CD4-positive, alpha-beta T cell treated with Interleukin-2 at 100 ng/mL for 4 hours (primary cell): ENCODE measurements around the gene KIF26B.

Experiments used
- DNase-seq: peaks from one replicate; pipeline ENCODE4 v3.0.0-alpha.2; 2020; ENCODE audit warnings: low spot score

The KIF26B gene

DNA sequence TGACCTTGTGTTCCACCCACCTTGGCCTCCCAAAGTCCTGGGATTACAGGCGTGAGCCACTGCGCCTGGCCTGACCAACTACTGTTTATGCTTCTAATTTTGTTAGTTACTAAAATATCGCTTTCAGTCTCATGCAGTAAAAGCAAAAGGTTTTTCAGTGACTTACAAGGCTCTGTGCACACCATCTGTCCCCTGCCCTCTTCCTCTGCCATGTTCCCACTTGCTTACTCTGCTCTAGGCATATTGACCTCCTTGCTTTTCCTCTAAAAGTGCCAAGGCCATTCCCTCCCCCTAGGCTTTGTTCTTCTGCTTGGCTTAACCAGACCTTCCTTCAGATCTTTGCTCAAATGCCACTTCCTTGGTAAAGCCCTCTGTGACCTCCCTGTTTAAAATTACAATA, 276.9 kb downstream of the KIF26B start:
- no peak for DNase-seq

DNA sequence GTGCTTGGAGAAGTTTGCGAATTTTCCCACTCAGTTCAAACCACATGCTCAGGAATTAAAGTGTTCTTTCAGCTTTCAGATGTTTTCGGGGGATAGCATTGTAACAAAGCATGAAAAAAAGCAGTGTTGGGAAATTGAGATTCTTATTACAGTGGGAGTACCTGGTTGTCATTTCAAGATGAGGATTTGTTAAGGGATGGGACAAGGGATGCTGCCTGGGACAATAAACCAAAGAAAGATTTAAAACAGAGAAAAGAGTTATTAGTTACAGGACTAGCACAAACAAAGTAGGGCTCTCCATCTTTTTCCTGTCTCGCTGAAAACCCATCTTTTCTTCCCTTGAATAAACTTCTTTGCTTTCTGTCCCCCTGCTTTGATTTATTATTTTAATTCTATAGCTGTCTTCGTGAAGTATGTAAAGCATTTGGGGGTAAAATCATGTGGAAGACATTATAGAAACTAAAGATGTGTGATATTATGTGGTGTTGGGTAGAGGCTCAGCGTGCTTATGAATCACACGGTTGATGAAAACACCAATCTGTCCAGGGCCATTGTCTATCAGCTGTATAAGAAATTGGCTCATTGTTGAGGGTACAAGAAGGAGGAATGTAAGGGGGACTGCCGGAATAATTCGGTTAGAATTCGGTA, 277.6 kb downstream of the KIF26B start:
- no peak for DNase-seq

DNA sequence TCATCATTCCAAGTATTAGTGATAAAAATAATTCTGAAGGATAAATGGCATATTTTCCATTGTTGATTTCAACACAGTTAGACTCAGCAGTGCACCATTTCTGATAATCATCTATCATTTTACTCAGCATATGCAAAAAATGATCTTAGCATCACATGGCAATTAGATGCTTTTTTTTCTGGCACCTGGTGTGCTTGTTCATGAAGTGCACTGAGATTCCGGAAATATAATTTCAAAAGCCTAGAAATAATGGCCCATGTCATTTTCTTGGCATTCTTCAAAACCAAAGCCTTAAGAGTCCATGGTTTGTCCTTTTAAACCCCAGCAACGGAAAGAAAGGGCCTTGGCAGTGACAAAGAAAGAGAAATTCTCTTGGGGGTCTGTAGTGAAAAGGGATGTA, 278.8 kb downstream of the KIF26B start:
- DNase-seq, result no peak

DNA sequence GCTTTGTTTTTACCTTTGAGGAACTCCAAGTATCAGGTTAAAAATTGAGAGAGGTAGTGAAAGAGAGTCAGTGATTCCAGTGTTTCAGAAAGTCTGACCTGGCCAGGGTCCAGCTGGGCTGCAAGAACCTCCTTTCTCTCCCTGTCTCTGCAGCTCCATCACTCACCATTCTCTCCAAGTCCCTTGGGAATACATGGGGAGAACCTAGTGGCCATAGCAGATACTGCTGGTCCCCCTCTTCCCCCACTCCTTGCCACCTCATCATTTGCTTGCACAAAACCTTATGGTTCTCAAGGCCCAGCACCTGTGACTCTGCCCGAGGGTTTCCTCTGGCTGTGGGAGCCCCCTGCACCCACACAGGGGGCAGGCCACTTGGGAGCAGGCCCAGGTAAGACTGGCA, 279.5 kb downstream of the KIF26B start:
- no peak for DNase-seq

DNA sequence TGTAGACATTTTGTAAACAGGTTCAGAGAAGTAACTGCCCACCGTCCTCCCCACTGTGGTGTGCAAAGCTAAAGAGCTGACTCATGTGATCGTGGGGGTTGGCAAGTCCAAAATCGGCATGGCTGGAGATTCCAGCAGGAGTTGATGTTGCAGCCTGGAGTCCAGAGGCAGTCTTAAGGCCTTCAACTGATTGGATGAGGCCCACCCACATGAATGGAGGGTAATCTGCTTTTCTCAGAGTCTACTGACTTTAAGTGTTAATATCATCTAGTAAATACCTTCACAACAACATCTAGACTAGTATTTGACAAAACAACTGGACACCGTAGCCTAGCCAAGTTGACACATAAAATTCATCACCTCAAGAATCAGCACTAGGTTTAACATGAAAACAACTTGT, 281.6 kb downstream of the KIF26B start:
- DNase-seq, result no peak

DNA sequence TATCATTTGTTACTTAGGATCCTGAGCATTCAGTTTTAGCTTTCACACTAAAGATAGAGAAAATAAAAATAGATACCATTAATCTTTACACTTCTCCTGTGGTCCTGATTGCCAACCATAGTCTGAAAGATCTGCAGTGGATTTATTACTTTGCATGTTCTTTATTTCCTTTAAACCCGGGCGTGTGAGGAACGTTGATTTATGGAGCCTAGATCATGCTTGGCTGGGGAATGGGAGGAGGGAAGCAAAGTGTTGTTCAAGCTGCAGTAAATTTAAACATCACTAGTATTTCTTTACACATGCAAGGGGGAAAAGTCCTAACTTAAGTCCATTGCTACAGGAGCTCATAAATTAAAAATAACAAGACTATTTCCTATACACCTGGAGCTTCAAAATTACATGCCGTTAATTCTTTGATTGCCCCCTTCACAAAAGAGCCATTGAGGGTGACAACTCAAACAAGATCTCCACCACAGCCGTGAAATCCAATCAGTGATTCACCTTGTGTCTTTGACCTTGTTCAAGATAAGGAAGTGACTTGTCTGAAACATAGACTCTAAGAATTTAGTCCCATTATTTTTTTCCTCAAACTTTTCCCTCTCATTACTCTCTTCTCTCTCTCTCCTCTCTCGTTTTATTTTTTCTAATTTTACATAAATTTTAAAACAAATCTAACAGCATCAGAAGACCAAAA, 282.7 kb downstream of the KIF26B start:
- DNase-seq, result no peak

DNA sequence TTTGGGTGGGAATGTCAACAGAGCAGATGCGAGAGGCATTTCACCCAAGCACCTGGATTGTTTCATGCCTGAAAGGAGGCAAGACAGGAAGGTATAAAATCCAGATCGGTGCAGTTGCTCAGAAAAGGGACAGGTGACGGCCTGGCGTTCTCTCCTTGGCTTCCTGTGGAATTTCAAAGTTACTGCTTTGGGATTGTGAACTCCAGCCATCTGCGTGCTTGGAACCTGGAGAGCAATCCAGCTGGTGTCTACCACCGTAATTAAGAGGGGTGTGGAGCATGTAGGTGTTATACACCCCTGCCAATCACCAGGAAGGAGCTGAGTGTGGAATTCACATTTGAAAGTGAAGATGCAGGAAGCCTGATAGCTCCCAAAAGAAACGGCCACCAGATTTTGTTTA, 286.1 kb downstream of the KIF26B start:
- DNase-seq, result no peak

DNA sequence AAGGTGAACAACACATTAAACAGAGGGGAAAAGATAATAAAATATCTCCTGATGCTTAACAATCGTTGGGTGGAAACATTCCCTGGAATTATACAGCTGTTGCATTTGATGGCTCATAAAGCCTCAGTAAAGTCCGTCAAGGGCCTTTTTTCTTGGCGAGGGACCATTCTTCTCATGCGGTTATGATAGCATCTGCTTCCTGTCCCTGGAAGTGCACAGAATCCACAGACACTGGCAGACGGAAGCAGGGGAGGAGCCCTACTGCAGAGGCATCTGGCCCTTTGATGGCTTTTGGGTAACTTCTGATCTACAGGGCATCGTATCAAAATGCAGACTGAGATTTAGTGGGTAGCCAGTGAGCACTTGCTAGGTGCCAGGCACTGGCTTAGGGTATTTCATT, 286.9 kb downstream of the KIF26B start:
- no peak for DNase-seq

DNA sequence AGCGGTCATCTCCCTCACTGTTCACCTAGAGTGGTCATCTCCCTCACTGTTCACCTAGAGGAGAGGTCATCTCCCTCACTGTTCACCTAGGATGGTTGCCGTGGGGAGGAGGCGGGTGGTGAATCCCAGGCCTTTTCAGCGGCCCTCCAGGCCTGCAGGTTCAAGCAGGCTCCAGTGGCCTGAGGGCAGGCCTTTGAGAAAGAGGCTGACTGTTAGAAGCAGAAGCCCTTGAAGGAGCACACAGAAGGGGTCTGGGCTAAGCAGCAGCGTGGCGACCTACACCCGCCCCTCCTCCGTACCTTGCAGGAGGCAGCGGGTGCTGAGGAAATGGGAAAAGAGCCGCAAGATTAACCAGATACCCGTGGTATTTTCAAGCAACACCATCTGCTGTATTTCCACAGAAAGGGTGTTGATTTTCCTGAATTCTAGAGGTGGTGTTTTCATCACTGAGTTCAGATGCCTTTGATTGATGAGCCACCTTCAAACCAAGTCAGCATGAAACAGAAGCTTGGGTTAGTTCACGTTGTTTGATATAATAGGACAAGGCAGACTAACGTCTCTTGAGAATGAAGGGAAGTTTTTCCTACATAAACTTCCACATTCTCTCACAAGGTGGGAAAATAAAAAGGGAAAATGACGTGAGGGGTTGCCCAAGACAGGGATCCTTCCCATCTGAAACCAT, 289.5 kb downstream of the KIF26B start:
- DNase-seq, result no peak

DNA sequence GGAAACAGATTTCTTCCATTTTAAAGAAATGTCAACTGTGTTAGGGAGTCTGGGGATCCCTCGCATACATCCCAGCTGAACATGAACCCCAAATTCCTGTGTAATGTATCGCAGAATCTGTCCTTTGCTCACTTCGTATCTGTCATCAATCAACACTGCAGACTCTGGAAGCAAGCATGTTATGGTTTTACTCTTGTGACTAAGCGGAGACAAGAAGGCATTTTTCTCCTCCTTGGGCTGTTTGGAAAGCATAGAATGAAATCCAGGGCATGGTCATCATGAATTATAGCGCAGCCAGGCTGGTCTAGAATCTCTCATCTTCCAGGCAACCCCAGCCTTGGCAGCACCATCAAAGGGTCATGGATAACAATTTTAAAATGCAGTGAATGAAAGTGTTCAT, 290.2 kb downstream of the KIF26B start:
- DNase-seq, result no peak

DNA sequence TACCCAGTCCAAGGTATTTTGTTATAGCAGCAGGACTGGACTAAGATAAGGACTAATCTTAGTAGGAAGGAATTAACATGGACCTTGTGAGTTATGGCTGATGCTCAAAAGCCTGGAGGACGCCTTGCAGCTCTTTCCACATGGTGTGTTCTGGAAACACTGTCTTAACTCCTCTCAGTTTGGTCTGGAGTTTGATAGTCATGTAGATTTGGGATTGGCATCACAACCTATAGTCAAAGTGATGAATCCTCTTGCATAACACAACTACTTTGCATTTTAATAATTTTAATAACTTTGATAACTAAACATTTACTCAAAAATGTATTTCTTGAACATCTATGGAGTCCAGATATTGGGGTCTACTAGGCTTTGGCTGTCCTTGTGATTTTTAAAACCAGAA, 293.7 kb downstream of the KIF26B start:
- no peak for DNase-seq

DNA sequence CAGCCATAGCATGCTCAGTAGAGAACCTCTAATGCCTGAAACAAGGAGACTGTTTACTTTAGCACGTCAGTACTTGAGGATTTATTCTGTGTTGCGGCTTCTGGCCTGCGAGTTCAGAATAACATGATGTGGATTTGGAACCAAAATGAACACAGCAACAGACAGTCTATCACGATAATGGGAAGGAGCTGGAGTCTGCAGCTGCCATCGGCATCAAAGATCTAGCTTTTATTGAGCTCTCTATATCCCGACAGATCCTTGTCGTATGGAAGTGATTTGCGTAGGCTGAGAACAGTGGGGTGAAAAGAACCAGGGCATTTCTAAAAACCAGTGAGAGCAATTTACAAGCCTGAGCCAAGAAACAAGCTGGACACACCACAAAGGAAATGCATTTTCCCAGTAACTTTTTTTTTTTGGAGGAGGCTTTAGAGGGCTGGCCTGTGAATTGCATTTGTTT, 294.2 kb downstream of the KIF26B start:
- no peak for DNase-seq

DNA sequence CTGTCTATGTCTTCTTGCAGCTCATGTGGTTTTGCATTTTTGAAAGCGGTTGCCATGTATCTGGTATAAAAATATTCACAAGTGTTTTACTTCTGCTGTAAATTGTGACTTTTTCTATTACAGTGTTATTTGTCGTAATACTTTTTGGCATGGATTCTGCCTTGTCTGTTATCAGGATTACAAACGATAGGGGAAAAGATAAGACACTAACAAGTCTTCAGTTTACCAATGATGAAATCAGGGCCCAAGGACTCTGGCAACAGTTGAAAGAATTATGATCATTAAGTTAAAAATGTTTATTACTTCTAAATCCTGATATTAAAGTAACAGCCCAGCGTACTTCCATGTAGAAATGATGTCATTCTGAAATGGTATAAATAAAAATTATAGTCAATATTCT, 298.8 kb downstream of the KIF26B start:
- DNase-seq, result no peak

DNA sequence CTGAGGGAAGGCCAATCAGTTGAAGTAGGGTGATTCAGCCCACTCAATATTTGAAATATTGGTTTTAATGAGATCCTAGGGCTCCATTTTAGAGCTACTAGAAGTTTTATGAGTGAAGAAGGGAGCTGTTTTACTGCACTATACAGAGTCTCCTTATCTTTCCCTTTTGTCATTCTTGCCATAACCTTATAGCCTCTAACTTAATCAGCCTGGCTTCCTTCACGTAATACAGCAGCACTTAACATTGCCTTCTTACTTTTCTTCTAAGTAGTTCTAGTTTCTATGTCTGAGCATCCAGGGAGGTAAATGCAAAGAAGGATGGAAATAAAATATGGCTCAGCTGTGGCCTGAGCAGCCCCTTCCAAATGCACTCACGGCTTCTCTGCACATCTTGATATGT, 299.3 kb downstream of the KIF26B start:
- DNase-seq, result no peak

DNA sequence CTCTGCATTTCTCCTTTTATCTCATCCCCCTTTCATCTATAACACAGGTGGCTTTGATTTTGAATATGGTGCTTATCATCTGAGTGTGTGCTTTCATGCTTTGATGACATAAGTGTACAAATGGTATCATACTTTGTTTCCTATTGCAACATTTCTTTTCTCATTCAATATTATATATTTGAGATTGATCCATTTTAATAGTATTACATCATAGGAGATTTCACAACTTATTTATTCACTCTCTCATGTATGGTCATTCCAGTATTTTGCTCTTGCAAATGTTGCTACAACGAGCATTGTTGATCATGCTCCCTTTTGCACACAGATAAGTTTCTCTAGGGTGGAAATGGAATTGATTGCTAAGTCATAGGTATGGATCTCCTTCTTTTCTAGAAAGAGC, 302.8 kb downstream of the KIF26B start:
- DNase-seq, result no peak

DNA sequence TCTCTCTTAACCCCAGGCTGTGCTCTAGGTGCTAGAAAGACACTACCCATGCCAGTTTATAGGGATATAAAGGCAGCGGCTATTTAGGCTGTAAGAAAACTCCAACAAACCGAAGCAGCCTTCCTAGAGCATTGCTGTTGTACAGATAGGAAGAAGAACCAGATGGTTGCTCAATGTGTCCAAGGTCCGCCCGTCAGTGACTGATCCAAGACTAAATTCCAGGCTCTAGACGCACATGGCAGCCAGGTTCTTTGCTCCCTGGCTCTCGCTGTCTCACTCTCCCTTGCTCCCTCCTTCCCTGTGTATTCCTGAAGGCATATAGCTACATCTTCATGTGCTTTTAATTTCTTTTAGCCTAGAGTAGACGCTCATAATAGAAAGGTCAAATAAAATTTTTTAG, 303.4 kb downstream of the KIF26B start:
- no peak for DNase-seq

DNA sequence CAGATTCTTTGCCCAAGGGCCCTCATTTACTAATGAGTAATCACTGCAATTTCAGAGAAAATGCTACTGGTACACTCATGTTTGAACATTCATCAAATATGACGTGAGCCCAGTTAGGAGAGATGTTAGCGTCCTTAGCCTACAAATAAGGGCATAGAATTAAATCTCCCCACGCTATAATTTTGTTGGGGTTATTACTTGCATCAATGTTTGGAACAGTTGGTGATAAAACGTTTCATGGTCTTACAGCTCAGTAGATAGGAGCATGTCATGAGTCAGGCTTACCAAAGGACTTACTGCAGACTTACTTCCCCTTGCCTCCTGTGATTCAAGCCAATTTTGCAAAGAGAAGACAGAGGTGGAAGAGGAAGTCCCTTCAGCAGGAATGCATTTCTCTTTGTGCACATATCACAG, 304.0 kb downstream of the KIF26B start:
- DNase-seq, result no peak

DNA sequence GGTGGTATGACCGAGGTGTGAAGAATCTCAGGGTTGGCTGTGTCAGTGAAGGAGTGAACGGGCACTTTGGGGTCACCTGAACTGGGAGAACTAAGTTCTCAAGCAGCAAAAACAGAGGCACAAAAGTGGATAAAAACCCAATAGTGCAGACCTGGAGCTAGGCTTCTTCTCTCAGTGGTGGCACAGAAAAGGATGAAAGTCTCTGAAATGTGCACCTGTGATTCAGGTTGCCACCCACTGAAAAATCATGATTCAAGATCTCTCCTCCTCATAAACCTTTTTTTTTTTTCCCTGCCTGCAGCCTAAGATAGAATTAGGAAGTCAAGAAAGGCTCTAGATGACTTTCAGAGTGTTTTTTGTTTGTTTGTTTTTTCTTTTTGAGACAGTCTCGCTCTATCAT, 304.8 kb downstream of the KIF26B start:
- DNase-seq, result no peak

DNA sequence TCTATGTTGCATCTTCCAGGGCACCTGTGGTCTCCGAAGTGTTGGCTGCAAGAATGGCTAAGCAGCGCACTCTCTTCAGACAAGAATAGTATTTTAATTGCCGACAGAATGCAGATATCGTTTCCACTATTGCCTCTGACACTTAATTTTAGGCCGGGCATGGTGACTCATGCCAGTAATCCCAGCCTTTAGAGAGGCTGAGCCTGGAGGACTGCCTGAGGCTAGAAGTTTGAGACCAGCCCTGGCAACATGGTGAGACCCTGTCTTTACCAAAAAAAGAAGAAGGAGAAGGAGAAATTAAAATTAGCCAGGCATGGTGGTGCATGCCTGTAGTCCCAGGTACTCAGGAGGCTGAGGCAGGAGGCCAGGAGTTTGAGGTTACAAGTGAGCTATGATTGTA, 306.9 kb downstream of the KIF26B start:
- DNase-seq, result no peak

DNA sequence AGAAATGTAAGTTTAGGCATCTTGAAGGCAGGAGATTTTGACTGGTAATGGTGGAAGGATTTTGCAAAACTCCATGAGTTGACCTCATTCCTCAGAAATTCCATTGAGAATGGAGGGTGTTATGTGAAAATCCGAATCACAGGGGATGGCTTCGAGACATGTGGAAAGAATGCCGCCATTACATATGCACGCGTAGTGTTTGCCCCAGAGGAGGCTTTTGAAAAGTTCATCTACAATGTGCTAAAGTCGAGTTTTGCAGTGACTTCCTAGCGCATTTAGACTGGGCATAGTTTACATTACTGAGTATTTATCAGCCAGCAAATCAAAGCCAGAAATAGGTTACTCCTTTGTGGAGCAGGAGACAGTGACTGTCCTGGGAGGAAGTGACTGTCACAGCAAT, 307.4 kb downstream of the KIF26B start:
- DNase-seq, result no peak

DNA sequence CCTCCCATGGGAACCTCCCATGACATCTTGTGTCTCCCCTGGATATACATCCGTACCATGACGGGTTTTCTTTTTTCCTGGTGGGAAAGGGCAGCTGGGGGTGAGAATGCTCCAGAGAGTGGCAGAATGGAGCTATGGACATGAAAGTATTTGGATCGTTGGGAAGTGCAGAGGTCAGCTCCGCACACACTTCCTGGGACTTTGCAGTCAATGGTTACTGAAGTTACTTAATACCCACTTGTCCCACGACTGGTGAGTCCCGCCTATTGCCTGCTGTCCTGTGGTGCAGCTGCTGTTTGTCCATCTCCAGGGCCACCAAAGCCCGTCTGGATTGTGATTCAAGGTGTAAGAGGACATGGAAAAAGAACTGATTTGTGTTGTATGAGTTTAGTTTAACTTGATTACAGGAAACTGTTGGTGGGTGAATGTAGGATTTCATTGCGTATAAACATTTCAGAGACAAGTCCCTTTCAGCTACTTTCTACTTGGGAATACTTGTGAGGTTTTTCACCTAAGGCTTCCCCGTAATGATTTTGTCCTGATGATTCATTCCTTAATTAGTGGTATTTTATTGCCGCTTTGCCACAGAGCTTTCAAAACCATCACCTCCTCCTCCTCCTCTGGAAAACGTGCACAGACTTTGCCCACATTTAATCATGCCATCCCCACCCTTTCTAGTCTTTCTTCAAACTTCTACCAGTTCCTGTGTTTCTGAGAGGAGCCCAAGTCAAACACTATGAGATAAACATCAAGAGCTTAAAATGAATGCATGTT, 308.8 kb downstream of the KIF26B start:
- no peak for DNase-seq

DNA sequence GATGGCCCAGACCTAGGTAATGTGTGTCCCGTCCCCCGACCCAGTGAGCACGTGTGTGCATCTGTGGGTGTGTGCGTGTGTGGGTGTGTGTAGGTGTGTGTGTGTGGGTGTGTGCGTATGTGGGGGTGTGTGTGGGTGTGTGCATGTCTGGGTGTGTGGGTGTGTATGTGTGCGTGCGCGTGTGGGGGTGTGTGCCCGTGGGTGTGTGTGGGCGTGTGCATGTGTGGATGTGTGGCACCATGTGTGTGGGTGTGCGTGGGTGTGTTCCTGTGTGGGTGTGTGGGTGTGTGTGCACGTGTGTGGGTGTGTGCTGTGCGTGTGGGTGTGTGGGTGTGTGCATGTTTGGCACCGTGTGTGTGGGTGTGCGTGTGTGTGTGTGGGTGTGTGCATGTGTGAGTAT, 309.5 kb downstream of the KIF26B start:
- DNase-seq, result no peak

DNA sequence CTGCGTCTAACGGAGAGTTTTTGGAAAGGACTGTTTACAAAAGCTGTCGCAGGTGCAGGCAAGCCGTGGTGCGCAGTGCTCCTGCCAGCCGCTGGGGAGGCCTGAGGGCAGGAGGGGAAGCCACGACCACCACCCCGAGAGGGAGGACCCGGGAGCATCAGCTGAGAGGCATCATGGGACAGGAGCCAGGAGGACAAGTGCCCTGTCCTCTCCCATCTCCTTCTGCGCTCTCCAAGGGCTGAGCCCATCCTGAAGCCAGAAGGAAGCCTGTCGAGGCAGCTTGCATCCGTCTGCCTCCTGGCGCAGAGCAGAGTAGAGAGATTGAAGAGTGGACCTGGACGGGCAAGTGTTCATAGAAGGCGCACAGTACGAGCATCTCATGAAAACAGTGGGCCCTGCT, 310.9 kb downstream of the KIF26B start:
- DNase-seq, result no peak
